Ovary (tissue), 9 donors: Measurements from ENCODE around the gene SESN3. TPM values are rescaled to one million over a fixed set of nuclear protein-coding genes. Genes with fewer than 3 reads are reported as not detected.

ENCODE experiments used
- DNase-seq, 5 donors: peaks; one replicate each; pipeline ENCODE4 v3.0.0-alpha.2; 2019 to 2020
- H3K27ac ChIP-seq, 2 donors: fragments of 200-600 bp; one replicate each; pipeline versions ENCODE4 v1.5.1 to v1.8.0; 2019 to 2022
- H3K27me3 ChIP-seq: fragments of 200-600 bp; one replicate; pipeline ENCODE4 v1.8.0; 2022
- H3K36me3 ChIP-seq: fragments of 200-600 bp; sonication (generic); one replicate; pipeline ENCODE4 v1.5.1; 2019
- H3K4me1 ChIP-seq: one replicate; pipeline ENCODE4 v1.8.1; 2013; ENCODE audit warnings: mild to moderate bottlenecking, moderate library complexity; ENCODE audit not compliant: insufficient read depth
- H3K4me3 ChIP-seq: fragments of 200-600 bp; sonication (generic); one replicate; pipeline ENCODE4 v1.5.1; 2017
- H3K9me3 ChIP-seq, 2 donors: fragments of 200-600 bp in 1 of 2; sonication (generic) in 1 of 2; one replicate each; pipeline versions ENCODE4 v1.5.1 to v1.8.1; 2013 to 2019; ENCODE audit warnings: mild to moderate bottlenecking in 1 of 2, moderate library complexity in 1 of 2
- CTCF ChIP-seq, 3 donors: fragments of 450-650 bp in 2 of 3; fragments of 200-600 bp in 1 of 3; IDR thresholded peaks; one replicate each; pipeline versions ENCODE4 v1.5.1 to v1.8.0; 2016 to 2022; ENCODE audit warnings: antibody characterized with exemption in 3 of 3, mild to moderate bottlenecking in 1 of 3
- EP300 ChIP-seq: sonication (generic); formaldehyde crosslinking; IDR thresholded peaks from one replicate; pipeline ENCODE4 v1.6.1; 2017; ENCODE audit warnings: antibody characterized with exemption
- POLR2A ChIP-seq: fragments of 450-650 bp; IDR thresholded peaks from one replicate; pipeline ENCODE4 v1.6.1; 2017; ENCODE audit warnings: antibody characterized with exemption, mild to moderate bottlenecking, moderate library complexity
- WGBS, 3 donors: extraction: QIAGEN DNeasy Blood & Tissue Kit in 1 of 3; methylation state at CpG; one replicate each; pipeline versions ENCODE4 v1.1.5 to v1.1.7; 2013 to 2017; 5-methylcytosine and 5-hydroxymethylcytosine counted together
- intact Hi-C, 4 donors: fragments of 100-400 bp; cut with DNase I; formaldehyde crosslinking; loops; one replicate each; pipeline versions ENCODE4 v1.11.0 to v1.15.1; 2022 to 2023
- polyA plus RNA-seq, 2 donors: library from polyadenylated mRNA; stranded (reverse); fragments of 200-250 nt in 1 of 2; fragments of 350-450 nt in 1 of 2; fragmentation: Illumina TruSeq in 1 of 2; extraction: RNeasy Lipid Tissue Mini Kit (QIAGEN cat#74804) in 1 of 2; gene quantifications; one replicate each; pipeline ENCODE4 v1.2.3, GENCODE V29; 2013 to 2014
- total RNA-seq, 7 donors: library from RNA; depleted of rRNA in 2 of 7; stranded (reverse); fragments of >200 nt in 2 of 7; fragmentation: NEBNext Ultra II Directional in 3 of 7; extraction: Animal tissue kit (Norgen Biotek cat#: 25700) in 3 of 7; gene quantifications; one replicate each; pipeline versions ENCODE4 v1.1.0 to v1.2.4, GENCODE V29; 2016 to 2023
- donor health status: DM: no; HTN: no; CAD: no; lungs with moderate emphysema.
- donor health status: DM: no; HTN: no; CAD: no.
- donor health status: Bipolar disorder and iron deficiency.
- donor health status: DM: yes; HTN: yes; CAD: no.
- donor health status: DM: no; HTN: no; CAD: no.
- donor health status: DM: yes; HTN: yes; CAD: no.

The SESN3 gene
- total and polyA plus RNA-seq, 9 donors = 14.5 to 77.3 (median 43.0) TPM

DNA sequence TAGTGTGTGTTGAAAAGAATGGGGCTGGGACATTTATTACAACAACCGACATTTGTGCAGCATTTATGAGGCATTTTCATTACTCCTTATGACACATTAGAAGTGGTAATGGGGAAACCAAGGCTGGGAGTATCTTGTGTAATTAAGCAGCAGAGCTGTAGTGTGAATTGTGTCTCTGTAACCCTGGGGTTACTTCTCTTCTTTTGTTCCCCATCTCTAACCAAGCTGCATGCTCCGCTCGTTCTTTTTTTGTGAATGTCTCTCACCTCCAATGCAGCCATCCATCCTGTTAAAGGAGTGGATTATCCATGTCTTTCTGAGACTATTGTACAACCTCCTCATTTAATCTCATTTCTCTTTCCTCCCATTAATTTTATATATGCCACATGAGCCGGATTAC lies 75.6 kb downstream of the SESN3 start:
- TF ChIP-seq POLR2A (no peak), CTCF (IDR thresholded peaks at IDR 0.05) (no peak), EP300 (no peak)
- no peaks in the 10 kb centered on the region for H3K27me3 ChIP-seq
- no peak overlapping the region for H3K4me3 ChIP-seq
- DNase-seq = no peak
- no peak overlapping the region for H3K27ac ChIP-seq
- peaks cover 14% of the 10 kb centered on the region for H3K4me1 ChIP-seq
- 90 to 99% (median 95%) methylated on average over 4 of the region's 4 CpGs for WGBS, 3 donors
- intact Hi-C loops = loop anchor here in 3 of 4 donors (5.0 to 10.0 kb wide), 2 partner anchors 69 to 547 kb away; no protein-coding TSS in a partner anchor
- no peaks in the 10 kb centered on the region for H3K9me3 ChIP-seq
- no peaks in the 10 kb centered on the region for H3K36me3 ChIP-seq

DNA sequence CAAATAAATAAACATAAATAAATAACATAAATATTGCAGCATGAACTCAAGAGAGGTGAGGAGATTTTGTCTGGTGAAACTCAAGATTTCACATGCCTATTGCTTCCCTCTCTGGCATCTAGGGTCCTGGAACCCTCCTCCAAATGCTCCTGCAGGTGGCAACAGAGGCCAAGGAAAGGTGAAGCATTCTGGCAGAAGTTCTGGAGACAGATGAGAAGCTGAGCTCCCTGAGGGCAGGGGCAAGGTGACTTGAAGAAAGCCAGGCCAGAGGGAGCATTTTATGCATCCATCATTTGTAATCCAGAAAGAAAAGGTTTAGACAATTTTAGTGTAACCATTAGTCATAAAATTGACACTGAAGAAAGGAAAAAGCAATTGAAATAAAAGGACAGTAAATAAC lies 76.5 kb downstream of the SESN3 start:
- Histone ChIP-seq H3K27me3 (no peaks in the 10 kb centered on the region), H3K27ac (no peak overlapping the region), H3K36me3 (no peaks in the 10 kb centered on the region), H3K4me1 (peaks cover 14% of the 10 kb centered on the region), H3K4me3 (no peak overlapping the region), H3K9me3 (no peaks in the 10 kb centered on the region)
- peak in 3 of 5 donors; percentile 32 to 61 (median 54) for DNase-seq
- TF ChIP-seq POLR2A (no peak), CTCF (IDR thresholded peaks at IDR 0.05) (peak in 2 of 3 donors; percentile 9 to 23), EP300 (no peak)
- intact Hi-C loops = loop anchor here (5.0 to 10.0 kb wide), 5 partner anchors 70 to 608 kb away; partner anchors contain the start of genes SESN3 (in 1 of the 4) and SRSF8 (in 1 of the 4)

DNA sequence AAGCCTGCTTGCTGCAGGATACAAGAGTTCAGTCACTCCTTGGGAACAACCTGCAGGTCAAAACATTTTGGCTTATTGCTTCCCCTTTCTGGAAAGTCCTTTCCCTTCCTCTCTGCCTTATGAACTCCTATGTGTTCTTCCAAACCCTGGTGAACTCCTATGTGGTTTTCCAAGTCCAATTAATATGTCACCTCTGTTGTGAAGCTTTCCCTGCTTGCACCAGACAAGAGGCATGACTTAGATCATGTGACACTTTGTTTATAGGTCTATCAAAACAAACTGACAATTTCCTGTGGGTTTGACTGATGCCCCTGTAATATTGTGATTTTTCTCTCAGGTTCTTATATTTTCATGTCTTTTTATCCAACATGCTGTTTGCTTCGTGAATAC lies 77.2 kb downstream of the SESN3 start:
- Histone ChIP-seq H3K4me1 (peaks cover 14% of the 10 kb centered on the region), H3K36me3 (no peaks in the 10 kb centered on the region), H3K4me3 (no peak overlapping the region), H3K27ac (no peak overlapping the region), H3K9me3 (no peaks in the 10 kb centered on the region), H3K27me3 (no peaks in the 10 kb centered on the region)
- TF ChIP-seq CTCF (IDR thresholded peaks at IDR 0.05) (no peak), EP300 (no peak), POLR2A (no peak)
- intact Hi-C loops = loop anchor here (5.0 to 10.0 kb wide), 5 partner anchors 71 to 608 kb away; partner anchors contain the start of genes SESN3 (in 1 of the 4) and SRSF8 (in 1 of the 4)
- 52 to 93% (median 90%) methylated on average over 1 of the region's 1 CpG for WGBS, 3 donors
- no peak for DNase-seq

DNA sequence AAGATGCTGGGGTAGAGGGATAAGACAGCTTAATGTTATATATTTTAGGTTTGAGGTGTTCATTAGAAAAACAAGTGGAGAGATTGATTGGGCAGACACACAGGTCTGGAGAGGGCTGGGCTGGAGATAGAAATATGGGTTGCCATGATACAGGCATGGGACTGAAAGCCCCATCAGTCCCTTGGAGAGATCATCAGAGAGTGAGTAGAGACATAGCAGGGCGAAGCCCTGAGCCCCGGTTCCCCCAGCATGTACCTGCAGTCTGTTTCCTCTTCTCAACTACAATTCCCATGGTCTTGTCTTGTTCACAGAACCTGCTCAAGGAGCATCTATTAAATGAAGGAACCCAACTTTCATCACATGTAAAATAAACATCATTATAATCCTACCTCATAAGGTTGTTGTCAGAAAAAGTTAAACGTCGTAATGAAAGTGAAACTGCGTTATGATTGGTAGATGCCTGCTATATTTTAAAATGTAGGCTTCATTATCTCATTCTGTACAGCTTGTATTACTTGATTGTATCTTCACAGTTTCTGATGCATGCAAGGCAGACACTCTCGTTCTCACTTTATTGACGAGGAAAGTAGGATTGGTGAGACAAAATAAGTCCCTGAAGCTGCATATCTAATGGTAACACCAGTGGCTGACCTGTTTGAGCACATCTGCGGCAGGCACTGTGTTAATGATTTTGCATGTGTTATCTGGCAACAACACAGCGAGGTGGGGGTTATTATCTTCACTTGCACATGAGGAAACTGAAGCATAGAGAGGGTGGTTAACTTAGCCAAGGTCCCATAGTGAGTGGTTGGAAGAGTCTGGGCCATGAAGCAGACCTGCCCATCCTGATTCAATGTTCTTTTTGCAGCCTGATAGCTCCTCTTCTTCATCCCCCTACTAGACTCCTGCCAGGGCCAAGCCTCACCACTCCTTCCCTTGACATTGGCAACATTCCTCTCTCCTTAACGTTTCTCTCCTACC lies 77.8 kb downstream of the SESN3 start:
- DNase-seq = no peak
- Histone ChIP-seq H3K36me3 (no peaks in the 10 kb centered on the region), H3K4me3 (no peak overlapping the region), H3K27me3 (no peaks in the 10 kb centered on the region), H3K9me3 (no peaks in the 10 kb centered on the region), H3K27ac (no peak overlapping the region), H3K4me1 (peaks cover 14% of the 10 kb centered on the region)
- 34 to 53% (median 40%) methylated on average over 10 of the region's 10 CpGs for WGBS, 3 donors
- intact Hi-C loops = loop anchor here (5.0 to 10.0 kb wide), 5 partner anchors 72 to 609 kb away; partner anchors contain the start of genes SESN3 (in 1 of the 4) and SRSF8 (in 1 of the 4)
- TF ChIP-seq CTCF (IDR thresholded peaks at IDR 0.05) (no peak), EP300 (no peak), POLR2A (no peak)
